DMS53 (cell line): ENCODE results near the gene IL18.
A peak's percentile ranks its signal among the peaks of the same experiment; 100 is the strongest.
"Not testable (repeated sequence)": the region's sequence is repeated elsewhere in the genome, so short reads cannot be mapped to it uniquely, and the experiment has no call there.

ENCODE experiments used
- DNase-seq: peaks from one replicate; lab custom pipeline; 2025; lab: John Stamatoyannopoulos, UW

Gene IL18

DNA sequence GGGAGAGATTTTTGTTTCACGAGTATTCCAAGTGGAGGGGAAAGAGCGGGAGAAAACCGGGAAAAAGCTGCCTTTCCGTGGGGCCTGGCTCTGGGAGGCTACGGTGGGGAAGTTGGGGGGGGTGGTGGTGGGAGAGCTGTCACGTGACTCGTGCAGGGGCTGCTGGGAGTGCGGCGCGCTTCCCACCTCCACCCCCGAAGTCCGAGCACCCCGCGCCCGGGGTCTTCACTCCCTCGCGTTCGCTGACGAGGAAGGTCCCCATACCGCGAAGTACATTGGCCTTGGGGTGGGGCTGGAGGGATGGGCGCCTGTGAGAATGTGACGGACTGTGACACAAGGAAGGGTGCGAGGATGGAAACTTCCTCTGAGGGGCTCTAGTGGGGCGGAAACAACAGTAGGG lies 3.3 kb upstream of the IL18 start, which contains the start of gene TEX12:
TSS of gene TEX12 (plus strand) at position 228 of the 400 bp plus-strand sequence. CDS start 1,897 bp downstream, outside the sequence.
- DNase-seq = no peak

DNA sequence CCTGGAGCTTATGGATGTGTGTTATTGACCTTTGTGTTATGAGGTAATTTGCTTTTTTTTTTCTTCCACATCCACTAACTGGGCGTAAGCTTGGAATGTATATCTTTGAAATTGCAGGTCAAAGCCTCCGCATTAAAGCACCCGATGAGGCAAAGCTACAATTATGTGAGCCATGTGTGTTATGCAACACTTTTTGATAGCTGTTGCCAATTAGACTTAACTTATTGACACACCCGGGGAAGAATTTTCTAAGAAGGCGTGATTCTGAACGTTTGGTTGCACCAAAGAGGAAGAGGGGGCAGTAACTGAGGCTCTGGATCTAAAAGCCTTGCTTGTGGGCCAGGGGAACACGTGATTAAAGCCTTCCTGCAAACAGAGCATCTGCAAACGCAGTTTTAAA lies 2.7 kb upstream of the IL18 start:
- no peak for DNase-seq

DNA sequence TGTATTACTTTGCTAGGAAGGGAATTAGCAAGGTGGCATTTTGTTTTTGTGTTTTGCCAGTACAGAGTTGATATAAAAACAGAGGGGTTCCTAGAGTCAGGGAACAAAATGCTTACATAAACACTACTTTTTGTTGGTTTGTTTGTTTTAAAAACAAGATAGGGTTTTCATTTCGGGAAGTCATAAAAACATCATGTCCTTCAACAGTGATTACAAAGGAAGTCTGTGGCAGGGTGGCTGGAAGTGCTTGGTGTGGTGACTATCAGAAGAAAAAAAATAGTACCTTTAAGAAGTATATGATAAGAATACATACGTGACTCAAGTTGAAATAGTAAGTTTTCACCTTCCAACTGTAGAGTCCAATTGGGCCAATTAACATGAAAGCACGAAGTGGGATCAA lies 1.2 kb upstream of the IL18 start:
- no peak for DNase-seq

DNA sequence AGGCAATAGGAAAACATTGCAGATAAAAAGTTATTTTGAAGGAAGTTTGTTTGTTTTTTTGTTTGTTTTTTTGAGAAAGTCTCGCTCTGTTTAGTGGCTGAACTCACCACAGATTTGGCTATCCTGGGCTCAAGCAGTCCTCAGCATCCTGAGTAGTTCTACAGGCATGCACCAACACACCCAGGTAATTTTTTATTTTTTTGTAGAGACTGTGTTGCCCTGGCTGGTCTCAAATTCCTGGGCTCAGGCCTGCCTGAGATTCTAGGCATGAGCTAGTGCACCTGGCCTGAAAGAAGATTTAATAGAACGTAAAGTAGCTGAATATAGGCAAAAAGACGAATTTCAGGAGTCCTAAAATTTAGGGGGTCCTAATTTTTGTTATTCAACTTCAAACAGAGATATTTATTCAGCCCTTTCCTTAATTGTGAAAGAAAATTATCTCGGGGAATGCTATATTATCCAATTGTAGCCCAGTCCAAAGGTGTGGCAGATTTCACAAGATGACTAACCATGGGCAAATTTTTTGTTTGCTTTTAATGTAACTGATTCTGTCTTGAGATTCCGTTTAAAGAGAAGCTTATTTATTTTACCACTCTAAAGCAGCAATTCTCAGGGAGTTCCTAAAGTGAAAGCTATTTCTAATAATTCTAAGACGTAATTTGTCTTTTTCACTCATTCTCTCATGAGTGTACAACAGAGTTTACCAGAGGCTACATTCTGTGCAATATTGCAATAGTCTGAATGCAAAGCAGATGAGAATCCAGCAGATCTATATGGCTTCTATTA lies 940 bp downstream of the IL18 start:
- no peak for DNase-seq

DNA sequence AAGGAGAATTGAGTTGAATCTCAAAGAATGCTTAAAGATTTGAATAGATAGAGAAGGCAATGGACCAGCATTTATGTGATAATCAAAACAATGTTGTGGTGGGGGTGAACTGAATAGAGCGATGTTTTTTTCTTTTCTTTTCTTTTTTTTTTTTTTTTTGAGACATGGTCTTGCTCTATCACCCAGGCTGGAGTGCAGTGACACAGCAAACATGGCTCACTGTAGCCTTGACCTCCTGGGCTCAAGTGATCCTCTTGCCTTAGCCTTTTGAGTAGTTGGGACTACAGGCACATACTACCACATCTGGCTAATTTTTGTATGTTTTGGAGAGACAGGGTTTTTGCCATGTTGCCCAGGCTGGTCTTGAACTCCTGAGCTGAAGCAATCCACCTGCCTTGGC lies 1.7 kb downstream of the IL18 start:
- not testable (repeated sequence) for DNase-seq

DNA sequence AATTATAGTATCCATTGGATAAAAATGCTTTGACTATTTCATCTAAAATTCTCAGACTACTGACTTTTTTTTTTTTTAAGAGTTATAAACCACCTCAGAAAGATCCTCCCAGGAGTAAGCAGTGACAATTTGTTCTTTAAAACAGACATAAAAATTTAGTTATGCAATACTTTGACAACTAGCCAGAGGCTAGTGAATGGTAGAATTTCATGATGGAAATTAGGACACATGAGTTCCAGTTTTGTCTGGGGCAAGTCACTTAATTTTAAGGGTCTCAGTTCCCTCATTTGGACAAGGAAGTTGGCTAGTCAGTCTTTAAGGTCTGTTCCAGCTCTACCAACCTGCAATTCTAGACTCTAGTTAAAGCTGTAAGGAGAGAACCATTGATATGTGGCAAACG lies 2.9 kb downstream of the IL18 start:
- no peak for DNase-seq

DNA sequence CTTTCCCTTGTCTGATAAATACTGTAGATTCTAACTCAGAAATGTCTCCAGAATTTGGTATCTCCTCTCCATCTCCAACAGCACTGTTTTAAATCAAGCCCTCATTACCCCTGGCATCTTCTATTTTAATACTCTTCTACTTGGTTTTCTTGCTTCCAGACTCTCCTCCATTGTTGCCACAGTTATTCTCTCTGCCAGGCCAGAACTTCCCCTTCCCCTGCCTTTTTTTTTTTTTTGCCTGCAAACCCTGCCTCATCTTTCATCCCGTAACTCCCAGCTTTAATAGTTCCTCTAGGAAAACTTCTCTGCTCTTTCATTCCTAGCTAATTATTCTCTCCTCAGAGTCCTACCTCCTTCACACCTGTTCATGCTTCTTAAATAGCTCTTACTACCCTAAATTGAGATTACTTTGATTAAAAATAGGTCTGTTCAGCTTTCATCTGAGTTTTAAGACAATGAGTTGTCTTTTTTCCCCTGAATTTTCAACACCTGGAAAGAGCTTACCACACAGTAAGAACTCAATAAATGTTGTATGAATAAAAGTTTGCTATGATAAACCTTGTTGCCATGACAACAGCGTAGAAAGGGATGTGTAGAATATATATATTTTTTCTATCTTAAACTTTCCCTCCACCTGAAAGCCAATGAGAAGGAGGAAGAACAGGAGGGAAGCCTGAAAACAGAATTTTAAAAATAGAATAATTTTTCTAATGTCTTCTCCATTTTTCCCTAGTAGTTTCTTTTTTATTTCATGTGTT lies 3.6 kb downstream of the IL18 start:
- peak; percentile 5 for DNase-seq

DNA sequence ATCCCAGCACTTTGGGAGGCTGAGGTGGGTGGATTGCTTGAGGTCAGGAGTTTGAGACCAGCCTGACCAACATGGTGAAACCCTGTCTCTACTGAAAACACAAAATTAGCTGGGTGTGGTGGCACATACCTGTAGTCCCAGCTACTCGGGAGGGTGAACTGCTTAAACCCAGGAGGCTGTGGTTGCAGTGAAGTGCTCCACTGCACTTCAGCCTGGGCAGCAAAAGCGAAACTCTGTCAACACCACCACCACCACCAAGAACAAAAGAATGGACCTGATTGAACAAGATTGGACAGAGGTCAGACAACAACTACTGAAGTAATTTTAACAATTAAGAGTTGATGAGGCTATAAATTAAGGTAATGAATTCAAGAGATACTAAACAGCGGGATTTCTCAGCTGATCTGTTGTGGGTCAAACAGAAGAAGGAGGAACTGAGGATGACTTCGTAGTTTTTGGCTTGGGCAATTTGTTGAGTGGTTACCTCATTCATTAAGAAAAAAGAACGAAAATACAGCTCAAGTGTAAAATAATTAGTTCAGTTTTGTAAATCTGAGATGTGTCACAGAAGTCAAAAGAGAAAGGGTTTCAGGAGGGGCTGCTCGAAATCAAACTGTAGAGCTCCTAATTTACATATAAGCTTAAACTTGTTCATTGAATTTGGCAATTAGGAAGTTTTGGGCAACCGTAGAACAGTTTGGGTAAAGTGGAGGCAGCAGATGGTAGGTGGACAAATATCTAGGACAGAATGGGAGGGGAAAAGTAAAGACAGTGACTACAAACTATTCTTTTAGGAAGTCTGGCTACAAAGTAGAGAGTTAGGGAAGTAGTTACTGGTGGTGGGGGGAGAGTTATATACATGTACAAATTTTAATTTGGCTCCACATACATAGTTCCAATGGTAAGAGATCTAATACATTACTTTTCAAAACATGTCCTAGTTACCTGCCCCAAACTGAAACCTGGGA lies 4.5 kb downstream of the IL18 start:
- no peak for DNase-seq

DNA sequence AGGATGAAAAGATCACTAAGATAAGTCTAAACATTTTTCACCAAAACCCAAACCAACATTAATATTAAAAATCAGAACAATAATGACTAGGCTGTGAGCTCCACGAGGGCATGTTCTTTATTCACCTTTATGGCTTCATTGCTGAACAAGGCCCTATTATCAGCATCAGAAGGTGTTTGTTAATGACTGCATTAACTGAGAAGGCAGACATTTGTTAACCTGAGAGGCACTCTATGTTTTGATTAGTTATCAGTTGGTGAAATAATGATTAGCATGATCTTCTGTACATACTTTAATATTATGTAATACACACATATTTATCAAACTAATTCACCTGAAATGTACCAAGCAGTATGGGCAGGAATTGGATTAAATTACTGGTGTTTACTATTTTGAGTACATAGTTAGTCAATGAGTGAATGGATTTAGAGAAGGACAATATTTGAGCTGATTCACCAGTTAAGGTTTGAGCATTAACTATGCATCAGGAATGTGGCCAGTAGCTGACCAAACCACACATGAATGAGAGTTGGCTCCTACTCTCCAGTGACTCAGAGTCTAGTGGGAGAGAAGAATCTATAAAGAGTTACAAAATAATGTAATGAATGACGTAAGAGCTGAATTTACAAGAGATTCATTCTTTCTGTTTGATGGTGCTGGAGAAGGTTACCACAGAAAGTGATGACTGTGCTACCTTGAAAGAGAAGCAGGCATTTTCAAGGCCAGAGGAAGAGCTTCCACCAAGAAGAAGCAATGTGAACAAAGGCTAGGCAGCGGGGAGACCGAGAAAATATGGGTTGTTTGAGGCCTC lies 6.7 kb downstream of the IL18 start:
- DNase-seq = peak; percentile 60

DNA sequence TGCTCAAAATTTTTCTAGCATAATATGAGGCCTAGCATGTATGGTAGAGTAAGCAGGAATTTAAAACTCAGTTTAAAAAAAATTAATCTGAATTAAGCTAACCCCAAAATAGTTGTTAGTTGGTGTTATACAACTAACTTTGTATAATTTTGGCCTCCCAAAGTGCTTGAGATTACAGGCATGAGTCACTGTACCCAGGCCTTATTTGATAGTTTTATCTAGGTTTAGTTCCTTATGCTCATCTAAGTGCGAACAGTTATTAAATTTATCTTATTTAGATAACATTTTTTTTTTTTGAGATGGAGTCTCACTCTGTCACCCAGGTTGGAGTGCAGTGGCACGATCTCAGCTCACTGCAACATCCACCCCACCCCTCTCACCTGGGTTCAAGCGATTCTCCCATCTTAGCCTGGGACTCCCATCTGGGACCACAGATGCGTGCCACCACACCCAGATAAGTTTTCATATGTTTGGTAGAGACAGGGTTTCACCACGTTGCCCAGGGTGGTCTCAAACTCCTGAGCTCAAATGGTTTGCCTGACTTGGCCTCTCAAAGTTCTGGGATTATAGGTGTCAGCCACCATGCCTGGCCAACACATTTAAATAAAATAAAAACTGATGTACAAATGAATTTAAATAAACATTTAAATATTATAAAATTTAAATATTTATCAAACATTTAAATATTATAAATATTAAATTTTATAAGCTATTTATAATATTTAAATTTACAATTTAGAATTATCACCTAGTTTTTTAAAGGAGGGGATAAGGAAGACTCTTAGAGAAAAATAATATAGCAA lies 7.5 kb downstream of the IL18 start:
- no peak for DNase-seq

DNA sequence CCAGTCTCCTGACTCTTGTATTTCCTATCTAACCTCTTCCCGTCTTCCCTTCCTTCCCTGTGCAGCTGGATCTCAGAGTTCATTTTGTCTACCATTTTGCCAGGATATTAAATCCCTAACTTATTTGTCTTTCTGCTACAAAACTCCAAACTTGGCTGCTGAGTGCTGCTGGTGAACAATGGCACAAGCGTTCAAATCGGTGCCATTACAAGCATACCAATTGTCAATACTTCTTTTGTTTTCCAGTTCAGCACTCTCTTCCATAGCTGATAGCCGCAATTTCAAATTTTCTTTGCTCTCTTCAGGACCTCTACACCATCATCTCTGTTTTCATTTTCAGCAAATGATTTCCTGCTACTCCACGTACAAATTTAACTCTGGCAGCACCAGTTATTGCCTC lies 13.4 kb downstream of the IL18 start:
- DNase-seq = no peak

DNA sequence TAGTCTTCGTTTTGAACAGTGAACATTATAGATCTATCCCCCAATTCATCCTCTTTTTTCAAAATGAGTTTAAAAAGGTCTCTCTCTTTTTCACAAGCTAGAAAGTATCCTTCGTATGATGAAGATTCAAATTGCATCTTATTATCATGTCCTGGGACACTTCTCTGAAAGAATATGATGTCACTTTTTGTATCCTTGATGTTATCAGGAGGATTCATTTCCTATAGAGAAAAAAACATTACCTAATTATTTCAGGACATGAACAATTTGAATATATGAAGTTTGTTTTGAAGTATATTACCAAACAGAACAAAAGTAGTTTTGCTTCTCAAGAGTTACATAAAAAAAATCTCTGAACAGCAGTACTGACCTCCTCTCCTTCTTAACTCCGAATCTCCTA lies 20.3 kb downstream of the IL18 start:
- no peak for DNase-seq

DNA sequence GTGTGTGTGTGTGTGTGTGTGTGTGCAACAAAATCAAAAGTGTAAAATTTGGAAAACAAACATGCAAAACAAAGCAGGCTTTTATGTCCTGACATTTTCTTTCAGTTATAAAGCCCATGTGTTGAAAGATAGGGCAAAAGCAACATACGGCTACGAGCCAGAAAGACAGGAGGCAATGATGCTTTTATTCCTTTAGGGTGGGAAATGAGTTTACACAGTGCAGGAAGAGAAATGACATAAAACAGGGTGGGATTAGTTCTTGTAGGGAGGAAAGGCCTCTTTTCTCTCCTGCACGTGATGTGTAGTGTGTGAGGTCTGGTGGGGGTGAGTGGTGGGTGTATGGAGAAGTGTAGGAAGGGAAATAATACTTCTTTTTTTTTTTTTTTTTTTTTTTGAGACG lies 29.4 kb downstream of the IL18 start:
- no peak for DNase-seq

DNA sequence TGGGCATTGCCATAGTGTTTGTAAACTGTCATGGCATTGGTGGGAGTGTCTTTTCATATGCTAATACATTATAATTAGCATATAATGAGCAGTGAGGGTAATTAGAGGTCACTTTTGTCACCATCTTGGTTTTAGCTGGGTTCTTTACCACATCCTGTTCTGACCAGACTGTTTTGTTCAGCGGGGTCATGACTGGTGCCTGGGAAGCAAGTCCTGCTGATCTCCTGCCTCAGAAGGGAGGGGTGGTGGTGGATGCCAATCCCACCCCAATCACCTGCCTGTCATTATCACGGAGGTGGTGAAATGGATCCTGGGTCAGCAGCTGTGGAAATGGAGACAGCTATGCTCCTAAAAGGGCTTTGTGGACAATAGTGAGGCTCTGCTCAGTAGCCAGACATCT lies 31.2 kb downstream of the IL18 start:
- DNase-seq = no peak

DNA sequence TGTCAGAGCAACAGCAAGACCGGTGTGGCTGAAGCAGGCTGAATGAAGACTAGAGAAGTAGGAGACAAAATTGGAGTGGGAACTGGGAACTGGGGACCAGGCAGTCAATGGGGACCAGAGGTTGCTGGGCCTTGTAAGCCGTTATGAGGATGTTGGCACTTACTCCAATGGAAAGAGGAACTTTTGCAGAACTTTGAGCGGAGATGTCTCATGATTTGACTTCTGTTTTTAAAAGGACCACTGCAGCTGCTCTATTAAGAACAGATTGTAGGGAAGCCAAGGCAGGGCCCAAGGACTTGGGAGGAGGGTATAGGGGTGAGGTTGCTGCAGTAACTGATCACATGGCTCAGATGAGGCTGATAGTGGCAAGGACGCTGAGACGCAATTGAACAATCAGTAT lies 34.2 kb downstream of the IL18 start:
- DNase-seq = no peak

DNA sequence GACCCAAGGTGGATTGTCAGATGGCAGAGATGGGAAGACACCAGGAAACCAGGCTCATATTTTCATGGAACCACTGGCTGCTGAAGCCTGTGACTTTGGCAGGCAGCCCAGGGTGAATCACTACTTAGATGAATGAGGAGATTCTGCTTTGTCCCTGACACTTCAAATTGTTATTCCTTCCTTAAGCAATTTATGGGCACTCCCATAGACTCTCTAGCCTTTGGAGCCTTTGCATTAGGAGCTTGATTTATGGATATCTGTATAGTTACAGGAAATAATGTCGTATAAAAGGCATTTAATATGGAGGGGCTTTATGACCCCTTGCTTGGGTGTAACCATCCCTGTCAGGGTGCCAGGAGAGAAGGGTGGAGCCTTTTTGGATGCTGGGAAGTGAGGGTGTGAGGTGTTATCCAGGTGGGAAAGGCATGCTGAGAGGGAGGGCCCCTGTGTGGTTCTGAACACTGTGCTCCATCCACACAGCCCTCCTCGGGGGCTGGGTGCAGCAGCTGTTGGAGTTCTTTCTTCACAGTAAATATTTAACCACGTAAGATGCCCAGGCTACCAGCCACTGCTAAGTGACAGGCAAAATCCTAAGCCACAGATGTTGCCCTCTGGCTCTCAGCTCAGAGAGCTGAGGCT lies 35.3 kb downstream of the IL18 start:
- DNase-seq = peak; percentile 91

DNA sequence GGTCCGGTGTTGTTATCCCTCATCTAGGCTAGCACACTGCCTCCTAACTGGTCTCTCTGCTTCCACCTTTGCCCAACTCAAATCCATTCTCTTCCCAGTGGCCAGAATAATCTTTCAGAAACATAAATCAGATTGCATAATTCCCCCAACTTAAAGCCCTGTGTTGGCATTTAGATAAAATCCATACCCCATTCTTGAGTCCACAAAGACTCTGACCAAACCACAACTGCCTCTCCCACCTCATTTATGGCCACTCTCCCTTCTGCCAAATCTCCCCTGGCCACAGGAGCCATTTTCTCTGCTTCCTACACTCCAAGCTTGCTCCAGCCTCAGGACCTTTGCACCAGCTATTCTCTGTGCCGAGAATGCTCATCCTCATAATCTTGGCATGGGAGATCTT lies 36.8 kb downstream of the IL18 start:
- no peak for DNase-seq

DNA sequence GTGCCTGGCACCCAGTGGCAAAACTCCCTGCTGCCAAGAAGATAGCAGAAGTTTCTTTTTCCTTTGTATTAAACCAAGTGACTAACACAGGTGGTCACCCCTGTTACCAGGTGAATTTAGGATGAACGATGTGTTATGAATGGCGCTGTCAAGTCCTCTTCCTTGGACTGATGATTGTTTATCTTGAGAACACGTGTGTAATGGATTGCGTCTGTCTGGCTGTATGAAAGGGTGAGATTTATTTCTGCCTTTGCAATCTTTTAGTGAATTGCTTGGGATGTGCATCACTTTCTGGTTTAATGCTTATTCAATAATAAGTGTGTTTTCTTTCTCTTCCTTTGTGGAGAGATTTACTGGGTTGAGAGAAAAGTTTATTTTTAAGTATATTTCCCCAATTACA lies 40.8 kb downstream of the IL18 start:
- DNase-seq = no peak

DNA sequence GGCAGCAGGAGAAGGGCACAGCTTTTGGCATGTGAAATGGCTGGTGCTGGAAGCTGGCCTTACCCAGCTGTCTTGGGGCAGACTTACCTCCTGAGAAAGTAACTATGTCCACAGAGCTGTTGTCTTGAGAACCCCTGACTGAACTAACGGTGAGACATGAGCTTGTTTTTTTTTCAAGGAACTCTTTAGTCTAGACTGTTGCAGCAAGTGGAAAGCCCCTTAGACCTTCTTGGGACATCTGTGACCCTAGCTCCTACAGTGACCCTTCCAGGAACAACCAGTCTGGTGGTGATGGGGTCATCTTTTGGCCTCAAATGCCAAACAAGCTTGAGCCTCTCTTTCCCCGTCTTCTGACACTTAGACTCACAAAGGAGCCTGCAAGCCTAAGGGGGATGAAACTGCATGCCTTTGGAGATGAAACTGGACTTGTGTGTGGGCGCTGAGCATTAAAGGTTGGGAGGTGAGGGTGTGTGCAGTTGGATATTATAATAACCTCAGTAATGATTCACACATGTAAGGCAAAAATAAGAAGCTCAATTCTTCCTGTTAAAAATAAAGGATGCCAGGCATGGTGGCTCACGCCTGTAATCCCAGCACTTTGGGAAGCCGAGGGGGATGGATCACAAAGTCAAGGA lies 41.8 kb downstream of the IL18 start:
- DNase-seq = no peak

DNA sequence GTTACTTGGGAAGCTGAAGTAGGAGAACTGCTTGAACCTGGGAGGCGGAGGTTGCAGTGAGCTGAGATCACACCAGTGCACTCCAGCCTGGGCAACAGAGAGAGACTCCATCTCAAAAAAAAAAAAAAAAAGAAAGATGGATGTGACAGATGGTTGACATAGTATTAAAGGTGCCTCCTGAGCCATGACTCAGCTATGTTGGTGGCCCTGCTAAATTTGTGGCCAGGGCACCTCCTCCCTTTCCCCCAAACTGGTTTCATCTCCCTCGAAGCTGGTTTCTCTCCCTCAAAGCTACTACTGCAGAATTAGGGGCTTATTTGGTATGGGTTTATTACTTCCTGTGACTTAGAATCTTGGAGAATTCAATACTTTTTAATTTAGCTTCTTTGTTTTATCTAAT lies 45.7 kb downstream of the IL18 start:
- peak; percentile 17 for DNase-seq
